Suprapubic skin (tissue), 4 donors: Measurements from ENCODE around the gene TRMT13. TPM values are rescaled to one million over a fixed set of nuclear protein-coding genes. Genes with fewer than 3 reads are reported as not detected.
A peak's percentile ranks its signal among the peaks of the same experiment; 100 is the strongest.

Experiments
- DNase-seq, 2 donors: peaks; one replicate each; pipeline ENCODE4 v3.0.0-alpha.2; 2019; ENCODE audit warnings: low spot score in 2 of 2
- H3K27ac ChIP-seq: fragments of 200-600 bp; sonication (generic); one replicate; pipeline ENCODE4 v1.5.1; 2019
- H3K27me3 ChIP-seq: fragments of 200-600 bp; sonication (generic); one replicate; pipeline ENCODE4 v1.5.1; 2019
- H3K36me3 ChIP-seq: fragments of 200-600 bp; sonication (generic); one replicate; pipeline ENCODE4 v1.5.1; 2019
- H3K4me1 ChIP-seq: fragments of 200-600 bp; sonication (generic); one replicate; pipeline ENCODE4 v1.5.1; 2019
- H3K4me3 ChIP-seq: fragments of 200-600 bp; sonication (generic); one replicate; pipeline ENCODE4 v1.5.1; 2019; ENCODE audit warnings: mild to moderate bottlenecking
- H3K9me3 ChIP-seq: fragments of 200-600 bp; sonication (generic); one replicate; pipeline ENCODE4 v1.5.1; 2019
- CTCF ChIP-seq, 2 donors: fragments of 200-600 bp in 1 of 2; fragments of 450-650 bp in 1 of 2; sonication (generic) in 1 of 2; IDR thresholded peaks; one replicate each; pipeline ENCODE4 v1.5.1; 2016 to 2019; ENCODE audit warnings: antibody characterized with exemption in 2 of 2, mild to moderate bottlenecking in 1 of 2, moderate library complexity in 1 of 2
- EP300 ChIP-seq: sonication (generic); formaldehyde crosslinking; IDR thresholded peaks from one replicate; pipeline ENCODE4 v1.6.1; 2017; ENCODE audit warnings: antibody characterized with exemption
- POLR2A ChIP-seq, 2 donors: fragments of 450-650 bp; IDR thresholded peaks; one replicate each; pipeline ENCODE4 v1.6.1; 2017; ENCODE audit warnings: antibody characterized with exemption in 2 of 2, mild to moderate bottlenecking in 2 of 2, moderate library complexity in 2 of 2
- POLR2AphosphoS5 ChIP-seq, 3 donors: sonication (generic); formaldehyde crosslinking; IDR thresholded peaks; one replicate each; pipeline ENCODE4 v1.6.1; 2017; ENCODE audit warnings: antibody characterized with exemption in 3 of 3
- WGBS: methylation state at CpG from one replicate; pipeline ENCODE4 v1.1.5; 2018; 5-methylcytosine and 5-hydroxymethylcytosine counted together
- total RNA-seq, 4 donors: library from RNA; depleted of rRNA; stranded (reverse); fragments of >200 nt; gene quantifications; one replicate each; pipeline ENCODE4 v1.1.0, GENCODE V29; 2016

The TRMT13 gene
- 10 to 100 TPM; 10.8 to 33.7 (median 13.5) TPM for total RNA-seq

- Histone ChIP-seq H3K36me3 (peaks cover 9% of the 10 kb centered on the region), H3K4me3 (peak within 1 kb of the TSS; percentile 71), H3K27me3 (no peaks in the 10 kb centered on the region), H3K4me1 (peaks cover 29% of the 10 kb centered on the region), H3K9me3 (no peaks in the 10 kb centered on the region), H3K27ac (peak within 1 kb of the TSS; percentile 29)
- TF ChIP-seq POLR2AphosphoS5 (IDR thresholded peaks at IDR 0.05) (peak in 2 of 3 donors; percentile 54 to 94), CTCF (IDR thresholded peaks at IDR 0.05) (no peak)
- under 1% methylated on average over 50 of the region's 57 CpGs for WGBS
- DNase-seq: peak; percentile 98
Measured at GRCh38 chr1:100132566-100133477, at the start of gene TRMT13, which contains the start of gene SASS6. TSS of gene TRMT13 (plus strand) at chr1:100133163. CDS start at chr1:100133169, 6 bp downstream. TSS of gene SASS6 (minus strand) at chr1:100132930. CDS start at chr1:100132814, 116 bp downstream.

- Histone ChIP-seq H3K27ac (no peak overlapping the region), H3K4me3 (no peak overlapping the region), H3K9me3 (no peaks in the 10 kb centered on the region), H3K27me3 (no peaks in the 10 kb centered on the region), H3K36me3 (no peaks in the 10 kb centered on the region), H3K4me1 (no peaks in the 10 kb centered on the region)
- WGBS: 96% methylated on average over 1 of the region's 1 CpG
- TF ChIP-seq EP300 (no peak), POLR2A (IDR thresholded peaks at IDR 0.05) (no peak), CTCF (IDR thresholded peaks at IDR 0.05) (no peak), POLR2AphosphoS5 (IDR thresholded peaks at IDR 0.05) (no peak)
- DNase-seq: no peak
Measured at GRCh38 chr1:100087396-100087795, 45.6 kb upstream of the TRMT13 start.

- Histone ChIP-seq H3K27me3 (no peaks in the 10 kb centered on the region), H3K4me1 (no peaks in the 10 kb centered on the region), H3K9me3 (no peaks in the 10 kb centered on the region), H3K4me3 (no peak overlapping the region), H3K27ac (no peak overlapping the region), H3K36me3 (no peaks in the 10 kb centered on the region)
- DNase-seq: no peak
- 94% methylated on average over 1 of the region's 1 CpG for whole genome bisulfite sequencing
- TF ChIP-seq POLR2A (IDR thresholded peaks at IDR 0.05) (no peak), CTCF (IDR thresholded peaks at IDR 0.05) (no peak), EP300 (no peak), POLR2AphosphoS5 (IDR thresholded peaks at IDR 0.05) (no peak)
Measured at GRCh38 chr1:100089082-100089481, 43.9 kb upstream of the TRMT13 start.

- H3K9me3 ChIP-seq: no peaks in the 10 kb centered on the region
- H3K4me1 ChIP-seq: no peaks in the 10 kb centered on the region
- TF ChIP-seq POLR2AphosphoS5 (IDR thresholded peaks at IDR 0.05): no peak
- TF ChIP-seq CTCF (IDR thresholded peaks at IDR 0.05): no peak
- TF ChIP-seq POLR2A (IDR thresholded peaks at IDR 0.05): no peak
- no peak for TF ChIP-seq EP300
- no peak for DNase-seq
- H3K36me3 ChIP-seq: peaks cover 4% of the 10 kb centered on the region
- no peaks in the 10 kb centered on the region for H3K27me3 ChIP-seq
- no peak overlapping the region for H3K27ac ChIP-seq
- H3K4me3 ChIP-seq: no peak overlapping the region
- WGBS: 90% methylated on average over 3 of the region's 3 CpGs
Measured at GRCh38 chr1:100090471-100090870, 42.5 kb upstream of the TRMT13 start.

GRCh38 chr1:100100202-100100601 lies 32.8 kb upstream of the TRMT13 start:
- Histone ChIP-seq H3K9me3 (no peaks in the 10 kb centered on the region), H3K4me1 (no peaks in the 10 kb centered on the region), H3K27ac (no peak overlapping the region), H3K27me3 (no peaks in the 10 kb centered on the region), H3K36me3 (peaks cover 37% of the 10 kb centered on the region), H3K4me3 (no peak overlapping the region)
- no peak for DNase-seq
- WGBS: 75% methylated on average over 1 of the region's 1 CpG
- no peak for TF ChIP-seq POLR2AphosphoS5 (IDR thresholded peaks at IDR 0.05)
- no peak for TF ChIP-seq POLR2A (IDR thresholded peaks at IDR 0.05)
- TF ChIP-seq CTCF (IDR thresholded peaks at IDR 0.05): no peak
- TF ChIP-seq EP300: no peak
